PC-3 (cell line): ENCODE data around the gene PNPT1. TPM values are rescaled to one million over a fixed set of nuclear protein-coding genes. Genes with fewer than 3 reads are reported as not detected.
A peak's percentile ranks its signal among the peaks of the same experiment; 100 is the strongest.

ENCODE experiments used
- ATAC-seq: fragments of 200-7000 bp; cut with Tn5 transposase; 2 replicates; pipeline ENCODE4 v1.9.1; 2020; ENCODE audit warnings: mild to moderate bottlenecking, moderate library complexity
- BruUV-seq: library from RNA; stranded (reverse); fragments of 400-500 nt; replicated peaks from 2 replicates; lab custom pipeline; 2021; lab: Mats Ljungman, UMichigan
- CTCF ChIA-PET: fragments of 300-600 bp; sonication (Branson Sonifier 250); formaldehyde crosslinking; loops from one replicate; lab custom pipeline; 2022; ENCODE audit warnings: antibody characterized with exemption; lab: Charles Lee
- POLR2A ChIA-PET: fragments of 300-600 bp; sonication (Branson Sonifier 250); formaldehyde crosslinking; loops from one replicate; lab custom pipeline; 2022; ENCODE audit warnings: antibody characterized with exemption; ENCODE audit not compliant: unreplicated experiment; lab: Charles Lee
- DNase-seq: peaks from one replicate; pipeline ENCODE4 v3.0.0-alpha.2; 2015
- H2AFZ ChIP-seq: fragments of 300-600 bp; sonication (generic); 2 replicates; pipeline ENCODE4 v1.6.0; 2016; ENCODE audit warnings: antibody characterized with exemption, low read length
- H3F3A ChIP-seq: fragments of 300-600 bp; sonication (generic); one replicate; pipeline ENCODE4 v1.6.0; 2017; ENCODE audit warnings: antibody characterized with exemption, low read length, control low read depth, mild to moderate bottlenecking; ENCODE audit not compliant: unreplicated experiment
- H3K27ac ChIP-seq: fragments of 300-600 bp; sonication (generic); 2 replicates; pipeline ENCODE4 v1.5.1; 2016; ENCODE audit warnings: mild to moderate bottlenecking, low read length
- H3K27me3 ChIP-seq: fragments of 300-600 bp; sonication (generic); 2 replicates; pipeline ENCODE4 v1.6.1; 2016; ENCODE audit warnings: low read length, mixed read lengths
- H3K36me3 ChIP-seq: fragments of 300-600 bp; sonication (generic); 2 replicates; pipeline ENCODE4 v1.6.1; 2016; ENCODE audit warnings: low read depth, mixed run types, low read length, mixed read lengths
- H3K4me1 ChIP-seq: fragments of 300-600 bp; sonication (generic); 2 replicates; pipeline ENCODE4 v1.5.1; 2016; ENCODE audit warnings: low read length; ENCODE audit not compliant: insufficient read depth
- H3K4me2 ChIP-seq: fragments of 300-600 bp; sonication (generic); 2 replicates; pipeline ENCODE4 v1.6.0; 2016; ENCODE audit warnings: low read length
- H3K4me3 ChIP-seq: fragments of 300-600 bp; sonication (generic); 2 replicates; pipeline ENCODE4 v1.5.1; 2016; ENCODE audit warnings: mild to moderate bottlenecking, low read length, mixed read lengths
- H3K79me2 ChIP-seq: fragments of 300-600 bp; sonication (generic); 2 replicates; pipeline ENCODE4 v1.6.1; 2017; ENCODE audit warnings: low read length, mixed read lengths
- H3K9ac ChIP-seq: fragments of 300-600 bp; sonication (generic); 2 replicates; pipeline ENCODE4 v1.6.0; 2016; ENCODE audit warnings: mild to moderate bottlenecking, low read length
- H3K9me2 ChIP-seq: fragments of 300-600 bp; sonication (generic); replicated peaks from 2 replicates; pipeline ENCODE4 v1.6.1; 2016; ENCODE audit warnings: mixed run types, low read length, mixed read lengths
- H3K9me3 ChIP-seq: fragments of 300-600 bp; sonication (generic); 2 replicates; pipeline ENCODE4 v1.6.1; 2016; ENCODE audit warnings: low read length, mixed read lengths
- H4K20me1 ChIP-seq: fragments of 300-600 bp; sonication (generic); 2 replicates; pipeline ENCODE4 v1.6.1; 2016; ENCODE audit warnings: low read length, mixed read lengths
- EZH2 ChIP-seq: fragments of 300-600 bp; sonication (generic); IDR thresholded peaks from one replicate; pipeline ENCODE4 v1.6.1; 2017; ENCODE audit warnings: antibody characterized with exemption, mild to moderate bottlenecking, low read length; ENCODE audit not compliant: unreplicated experiment
- EZH2phosphoT487 ChIP-seq: fragments of 300-600 bp; sonication (generic); IDR thresholded peaks from 2 replicates; pipeline ENCODE4 v1.6.1; 2018; ENCODE audit warnings: mild to moderate bottlenecking, antibody characterized with exemption, low read length, borderline replicate concordance
- intact Hi-C: fragments of 100-400 bp; cut with micrococcal nuclease; formaldehyde crosslinking; loops from 2 replicates; pipeline ENCODE4 v1.9.0; 2023
- total RNA-seq: library from RNA; depleted of rRNA; stranded (reverse); fragments of >200 nt; gene quantifications from 2 replicates; pipeline ENCODE4 v1.2.3, GENCODE V29; 2014
- TF ChIP-seq, protein P1 (sequence below): fragments of 300-600 bp; sonication (generic); conservative IDR thresholded peaks from 2 replicates; pipeline ENCODE4 v1.5.1; 2017; ENCODE audit warnings: antibody characterized with exemption, low read depth, mild to moderate bottlenecking, low read length

Gene PNPT1
- total RNA-seq, 1 experiment from 2014 or later: 43.6 TPM

DNA sequence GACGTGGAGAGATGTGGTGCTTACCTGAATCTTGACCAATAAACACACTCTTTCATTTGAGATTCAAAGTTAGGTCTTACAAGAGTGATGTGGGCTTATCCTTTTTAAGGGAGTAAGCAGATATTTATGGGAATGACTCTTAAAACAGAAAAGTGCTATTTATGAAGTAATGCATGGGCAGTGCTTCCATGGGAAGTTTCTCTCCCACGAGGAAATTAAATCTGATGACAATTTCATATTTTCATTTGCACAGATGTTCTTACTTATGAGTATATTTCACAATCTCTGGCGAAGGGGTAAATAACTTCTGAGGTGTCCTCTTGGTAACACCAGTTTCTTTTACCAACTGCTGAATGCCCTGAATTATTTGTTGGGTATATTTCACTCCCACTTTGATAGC lies 21.0 kb downstream of the PNPT1 start:
- Histone ChIP-seq H4K20me1 (no peaks in the 10 kb centered on the region), H3K4me2 (no peak overlapping the region), H3K9me2 (no peaks in the 10 kb centered on the region), H3K9me3 (no peaks in the 10 kb centered on the region), H2AFZ (no peak overlapping the region), H3K36me3 (peaks cover 36% of the 10 kb centered on the region), H3K79me2 (no peaks in the 10 kb centered on the region), H3K4me1 (no peaks in the 10 kb centered on the region), H3K9ac (no peak overlapping the region), H3K27me3 (no peaks in the 10 kb centered on the region), H3K4me3 (no peak overlapping the region), H3F3A (no peaks in the 10 kb centered on the region), H3K27ac (no peak overlapping the region)
- intact Hi-C loops: no loop called here
- CTCF ChIA-PET: no interaction called here
- TSS peak; percentile 18 for BruUV-seq
- POLR2A ChIA-PET: interaction anchor here (0.6 kb wide), 1 partner anchor 33 kb away, joined by 7 read pairs; no protein-coding TSS in a partner anchor
- ATAC-seq (no peak), DNase-seq (no peak)
- TF ChIP-seq EZH2phosphoT487: no peak

DNA sequence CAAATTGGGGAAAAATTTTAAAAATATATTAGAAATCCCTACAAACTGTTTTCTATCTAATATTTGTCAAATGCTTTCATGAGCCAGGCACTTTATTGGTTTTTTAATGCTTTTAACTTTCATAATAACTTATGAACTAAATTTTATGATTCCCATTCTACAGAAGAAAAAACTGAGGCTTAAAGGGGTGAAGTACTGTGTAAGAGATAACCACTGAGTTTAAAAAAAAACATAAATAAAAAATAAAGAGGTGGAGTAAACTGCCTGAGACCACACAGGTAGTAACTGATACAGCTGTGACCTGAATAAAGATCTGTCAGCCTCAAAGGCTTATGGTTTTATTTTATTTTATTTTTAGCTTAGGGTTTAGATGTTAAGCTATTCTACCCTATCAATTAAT lies 24.7 kb downstream of the PNPT1 start:
- ChIA-PET POLR2A (no interaction called here), CTCF (no interaction called here)
- intact Hi-C loops: no loop called here
- Histone ChIP-seq H3K9me2 (no peaks in the 10 kb centered on the region), H3F3A (no peaks in the 10 kb centered on the region), H4K20me1 (no peaks in the 10 kb centered on the region), H3K9me3 (no peaks in the 10 kb centered on the region), H3K9ac (no peak overlapping the region), H2AFZ (no peak overlapping the region), H3K27me3 (no peaks in the 10 kb centered on the region), H3K4me3 (no peak overlapping the region), H3K36me3 (peaks cover 46% of the 10 kb centered on the region), H3K27ac (no peak overlapping the region), H3K79me2 (no peaks in the 10 kb centered on the region), H3K4me1 (no peaks in the 10 kb centered on the region), H3K4me2 (no peak overlapping the region)
- ATAC-seq: no peak
- TF ChIP-seq EZH2: no peak
- TF ChIP-seq EZH2phosphoT487: no peak
- TF ChIP-seq, protein P1, sequence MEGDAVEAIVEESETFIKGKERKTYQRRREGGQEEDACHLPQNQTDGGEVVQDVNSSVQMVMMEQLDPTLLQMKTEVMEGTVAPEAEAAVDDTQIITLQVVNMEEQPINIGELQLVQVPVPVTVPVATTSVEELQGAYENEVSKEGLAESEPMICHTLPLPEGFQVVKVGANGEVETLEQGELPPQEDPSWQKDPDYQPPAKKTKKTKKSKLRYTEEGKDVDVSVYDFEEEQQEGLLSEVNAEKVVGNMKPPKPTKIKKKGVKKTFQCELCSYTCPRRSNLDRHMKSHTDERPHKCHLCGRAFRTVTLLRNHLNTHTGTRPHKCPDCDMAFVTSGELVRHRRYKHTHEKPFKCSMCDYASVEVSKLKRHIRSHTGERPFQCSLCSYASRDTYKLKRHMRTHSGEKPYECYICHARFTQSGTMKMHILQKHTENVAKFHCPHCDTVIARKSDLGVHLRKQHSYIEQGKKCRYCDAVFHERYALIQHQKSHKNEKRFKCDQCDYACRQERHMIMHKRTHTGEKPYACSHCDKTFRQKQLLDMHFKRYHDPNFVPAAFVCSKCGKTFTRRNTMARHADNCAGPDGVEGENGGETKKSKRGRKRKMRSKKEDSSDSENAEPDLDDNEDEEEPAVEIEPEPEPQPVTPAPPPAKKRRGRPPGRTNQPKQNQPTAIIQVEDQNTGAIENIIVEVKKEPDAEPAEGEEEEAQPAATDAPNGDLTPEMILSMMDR: no peak
- BruUV-seq: no TSS peak
- DNase-seq: no peak

DNA sequence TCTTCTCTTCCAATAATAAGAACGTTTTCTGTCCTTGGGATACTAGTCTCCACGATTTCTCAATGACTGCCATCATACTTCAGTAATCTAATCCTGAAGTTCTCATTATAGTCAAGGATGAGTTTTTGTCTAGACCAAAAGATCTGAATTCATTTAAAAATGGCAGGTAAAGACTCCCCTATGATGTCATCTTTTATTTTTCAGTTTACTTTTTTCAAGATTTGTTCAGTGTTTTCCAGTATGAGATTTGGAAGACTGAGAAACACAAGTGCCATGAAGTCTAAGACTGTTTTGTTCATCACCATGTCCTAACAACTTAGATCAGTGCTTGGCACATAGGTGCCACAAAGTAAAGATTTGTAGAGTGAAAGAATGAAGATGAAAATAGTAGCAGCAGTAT lies 40.4 kb downstream of the PNPT1 start:
- TF ChIP-seq, protein P1: no peak
- no peak for TF ChIP-seq EZH2phosphoT487
- TF ChIP-seq EZH2: no peak
- ChIA-PET CTCF (no interaction called here), POLR2A (no interaction called here)
- DNase-seq (no peak), ATAC-seq (no peak)
- Histone ChIP-seq H3K27ac (no peak overlapping the region), H3F3A (no peaks in the 10 kb centered on the region), H3K9me2 (no peaks in the 10 kb centered on the region), H3K9ac (no peak overlapping the region), H4K20me1 (no peaks in the 10 kb centered on the region), H3K9me3 (no peaks in the 10 kb centered on the region), H3K4me3 (no peak overlapping the region), H3K4me1 (no peaks in the 10 kb centered on the region), H3K79me2 (no peaks in the 10 kb centered on the region), H3K27me3 (no peaks in the 10 kb centered on the region), H2AFZ (no peak overlapping the region), H3K4me2 (no peak overlapping the region), H3K36me3 (peaks cover 43% of the 10 kb centered on the region)
- intact Hi-C loops: no loop called here
- BruUV-seq: no TSS peak
